A673 (cell line): Measurements from ENCODE around the gene CTIF. TPM values are rescaled to one million over a fixed set of nuclear protein-coding genes. Genes with fewer than 3 reads are reported as not detected.
A peak's percentile ranks its signal among the peaks of the same experiment; 100 is the strongest.

Experiments
- BruUV-seq: library from RNA; stranded (reverse); fragments of 400-500 nt; replicated peaks from 2 replicates; lab custom pipeline; 2021; lab: Mats Ljungman, UMichigan
- CTCF ChIA-PET: fragments of 300-600 bp; sonication (Branson Sonifier 250); formaldehyde crosslinking; loops from one replicate; lab custom pipeline; 2022; ENCODE audit warnings: antibody characterized with exemption; lab: Charles Lee
- POLR2A ChIA-PET: fragments of 300-600 bp; sonication (Branson Sonifier 250); formaldehyde crosslinking; loops from one replicate; lab custom pipeline; 2022; ENCODE audit warnings: antibody characterized with exemption; ENCODE audit not compliant: low non-redundant PET; lab: Charles Lee
- DNase-seq: peaks from one replicate; pipeline ENCODE4 v3.0.0-alpha.2; 2015; ENCODE audit warnings: low spot score
- H3K27ac ChIP-seq: fragments of 200-600 bp; sonication (generic); 2 replicates; pipeline ENCODE4 v1.5.1; 2016; ENCODE audit warnings: mixed run types, low read depth, mild to moderate bottlenecking, mixed read lengths, antibody characterized with exemption, low read length; ENCODE audit not compliant: poor library complexity, severe bottlenecking
- H3K27me3 ChIP-seq: fragments of 200-600 bp; sonication (generic); replicated peaks from 2 replicates; pipeline ENCODE4 v1.6.1; 2017; ENCODE audit warnings: mixed run types, low read depth, mild to moderate bottlenecking, mixed read lengths, antibody characterized with exemption, low read length; ENCODE audit not compliant: insufficient read depth, poor library complexity
- H3K36me3 ChIP-seq: fragments of 200-600 bp; sonication (generic); 2 replicates; pipeline ENCODE4 v1.6.1; 2016; ENCODE audit warnings: mixed run types, mild to moderate bottlenecking, mixed read lengths, antibody characterized with exemption, low read length; ENCODE audit not compliant: insufficient read depth, poor library complexity, severe bottlenecking
- H3K4me1 ChIP-seq: fragments of 200-600 bp; sonication (generic); 2 replicates; pipeline ENCODE4 v1.6.1; 2017; ENCODE audit warnings: mixed run types, mild to moderate bottlenecking, mixed read lengths, antibody characterized with exemption, low read length; ENCODE audit not compliant: insufficient read depth, poor library complexity, severe bottlenecking
- H3K4me3 ChIP-seq: fragments of 200-600 bp; sonication (generic); 2 replicates; pipeline ENCODE4 v1.5.1; 2016; ENCODE audit warnings: low read depth, mixed run types, mild to moderate bottlenecking, mixed read lengths, low read length; ENCODE audit not compliant: poor library complexity, severe bottlenecking
- H3K9me3 ChIP-seq: fragments of 200-600 bp; sonication (generic); 2 replicates; pipeline ENCODE4 v1.6.1; 2016; ENCODE audit warnings: mixed run types, low read depth, mild to moderate bottlenecking, mixed read lengths, antibody characterized with exemption, low read length; ENCODE audit not compliant: poor library complexity, severe bottlenecking
- CTCF ChIP-seq: fragments of 300-800, 200-600 bp; sonication (generic); conservative IDR thresholded peaks from 2 replicates; pipeline ENCODE4 v1.5.1; 2017; ENCODE audit warnings: low read depth, mild to moderate bottlenecking, antibody characterized with exemption, low read length, moderate library complexity, mixed read lengths
- EZH2 ChIP-seq: fragments of 200-600 bp; sonication (generic); IDR thresholded peaks from 2 replicates; pipeline ENCODE4 v1.6.1; 2017; ENCODE audit warnings: borderline replicate concordance, low read depth, mild to moderate bottlenecking, mixed read lengths, antibody characterized with exemption, low read length; ENCODE audit not compliant: poor library complexity, severe bottlenecking
- intact Hi-C: fragments of 100-400 bp; cut with micrococcal nuclease; formaldehyde crosslinking; loops from one replicate; pipeline ENCODE4 v1.10.0; 2022; ENCODE audit not compliant: unreplicated experiment
- total RNA-seq: library from RNA; stranded (reverse); gene quantifications from 2 replicates; pipeline ENCODE4 v1.2.3, GENCODE V29; 2021

Gene CTIF
- total RNA-seq, 1 experiment from 2014 or later: 23.5 TPM

- ChIA-PET POLR2A (interaction anchor here (0.5 kb wide), 1 partner anchor 556 kb away, joined by 18 read pairs; no protein-coding TSS in a partner anchor), CTCF (no interaction called here)
- H3K27me3 ChIP-seq: no peaks in the 10 kb centered on the region
- BruUV-seq: no TSS peak
- peak; percentile 49 for DNase-seq
- intact Hi-C loops: no loop called here
- H3K27ac ChIP-seq: peak overlapping the region; percentile 66
- peaks cover 21% of the 10 kb centered on the region for H3K4me1 ChIP-seq
- no peak overlapping the region for H3K4me3 ChIP-seq
- no peak for TF ChIP-seq EZH2
- no peak for TF ChIP-seq CTCF
- H3K36me3 ChIP-seq: no peaks in the 10 kb centered on the region
- H3K9me3 ChIP-seq: no peaks in the 10 kb centered on the region
These were observed 320.8 kb downstream of the CTIF start for GRCh38 chr18:48859311-48860268.

GRCh38 chr18:48860269-48861180 lies 321.7 kb downstream of the CTIF start:
- TF ChIP-seq EZH2 (no peak), CTCF (no peak)
- Histone ChIP-seq H3K27ac (peak overlapping the region; percentile 66), H3K27me3 (no peaks in the 10 kb centered on the region), H3K4me3 (no peak overlapping the region), H3K9me3 (no peaks in the 10 kb centered on the region), H3K36me3 (no peaks in the 10 kb centered on the region), H3K4me1 (peaks cover 21% of the 10 kb centered on the region)
- POLR2A ChIA-PET: interaction anchor here (0.6 kb wide), 1 partner anchor 531 kb away, joined by 3 read pairs; no protein-coding TSS in a partner anchor
- CTCF ChIA-PET: no interaction called here
- no TSS peak for BruUV-seq
- intact Hi-C loops: no loop called here
- peak; percentile 88 for DNase-seq

- no peak for TF ChIP-seq EZH2
- no peak for TF ChIP-seq CTCF
- H3K36me3 ChIP-seq: no peaks in the 10 kb centered on the region
- intact Hi-C loops: no loop called here
- no peak overlapping the region for H3K4me3 ChIP-seq
- H3K27me3 ChIP-seq: no peaks in the 10 kb centered on the region
- peaks cover 21% of the 10 kb centered on the region for H3K4me1 ChIP-seq
- H3K9me3 ChIP-seq: no peaks in the 10 kb centered on the region
- ChIA-PET CTCF (no interaction called here), POLR2A (interaction anchor here (0.6 kb wide), 1 partner anchor 530 kb away, joined by 3 read pairs; no protein-coding TSS in a partner anchor)
- no TSS peak for BruUV-seq
- DNase-seq: no peak
- H3K27ac ChIP-seq: no peak overlapping the region
These were observed 322.4 kb downstream of the CTIF start for GRCh38 chr18:48861181-48861708.
